ENCODE data around the gene ARRDC3.
A peak's percentile ranks its signal among the peaks of the same experiment; 100 is the strongest.
"Not testable (repeated sequence)": the region's sequence is repeated elsewhere in the genome, so short reads cannot be mapped to it uniquely, and the experiment has no call there.

The ARRDC3 gene

GRCh38 chr5:91357806-91358205, 25.3 kb downstream of the ARRDC3 start:
- DNase-seq (ENCODE audit: low read depth in 1 of 2, low spot score in 1 of 2), result no peak
- no peak overlapping the region for H3K27ac ChIP-seq (replicated peaks)
- H3K27me3 ChIP-seq (ENCODE audit: insufficient read depth, poor library complexity, severe bottlenecking), result no peaks in the 10 kb centered on the region
- no peak for TF ChIP-seq CTCF (IDR thresholded peaks at IDR 0.05; ENCODE audit: insufficient read depth, low read length)
- TF ChIP-seq GABPA (IDR thresholded peaks at IDR 0.05; ENCODE audit: low read depth), result no peak
- TF ChIP-seq SPI1 (IDR thresholded peaks at IDR 0.05; ENCODE audit: borderline replicate concordance, low read depth), result no peak
- no peak for TF ChIP-seq REST (IDR thresholded peaks at IDR 0.05; ENCODE audit: insufficient replicate concordance, low read depth)
- no peak for TF ChIP-seq POLR2AphosphoS5 (IDR thresholded peaks at IDR 0.05; ENCODE audit: low read depth)
- no peak overlapping the region for H3K4me3 ChIP-seq (replicated peaks; ENCODE audit: insufficient read depth, low read length)

GRCh38 chr5:91357012-91357634, 26.0 kb downstream of the ARRDC3 start:
- H3K4me3 ChIP-seq (replicated peaks; ENCODE audit: insufficient read depth, low read length), result no peak overlapping the region
- H3K27me3 ChIP-seq (ENCODE audit: insufficient read depth, poor library complexity, severe bottlenecking), result no peaks in the 10 kb centered on the region
- H3K27ac ChIP-seq (replicated peaks), result no peak overlapping the region
- DNase-seq (ENCODE audit: low read depth in 1 of 2, low spot score in 1 of 2), result no peak
- TF ChIP-seq CTCF (IDR thresholded peaks at IDR 0.05; ENCODE audit: insufficient read depth, low read length) (no peak), POLR2AphosphoS5 (IDR thresholded peaks at IDR 0.05; ENCODE audit: low read depth) (no peak), GABPA (IDR thresholded peaks at IDR 0.05; ENCODE audit: low read depth) (no peak), REST (IDR thresholded peaks at IDR 0.05; ENCODE audit: insufficient replicate concordance, low read depth) (no peak), SPI1 (IDR thresholded peaks at IDR 0.05; ENCODE audit: borderline replicate concordance, low read depth) (no peak)

- H3K4me3 ChIP-seq (replicated peaks; ENCODE audit: insufficient read depth, low read length); H3K27me3 ChIP-seq (ENCODE audit: insufficient read depth, poor library complexity, severe bottlenecking): not testable (repeated sequence)
- peak in 1 of 2 experiments; percentile 56 for DNase-seq (ENCODE audit: low read depth in 1 of 2, low spot score in 1 of 2)
- H3K27ac ChIP-seq (replicated peaks), result peak overlapping the region; percentile 51
Observed at GRCh38 chr5:91354867-91355266, 28.2 kb downstream of the ARRDC3 start.

GRCh38 chr5:91352831-91353695, 30.1 kb downstream of the ARRDC3 start:
- no peak for DNase-seq (ENCODE audit: low read depth in 1 of 2, low spot score in 1 of 2)
- TF ChIP-seq GABPA (IDR thresholded peaks at IDR 0.05; ENCODE audit: low read depth) (no peak), REST (IDR thresholded peaks at IDR 0.05; ENCODE audit: insufficient replicate concordance, low read depth) (no peak), POLR2AphosphoS5 (IDR thresholded peaks at IDR 0.05; ENCODE audit: low read depth) (no peak), SPI1 (IDR thresholded peaks at IDR 0.05; ENCODE audit: borderline replicate concordance, low read depth) (no peak), CTCF (IDR thresholded peaks at IDR 0.05; ENCODE audit: insufficient read depth, low read length) (no peak)
- Histone ChIP-seq H3K27ac (replicated peaks) (no peak overlapping the region), H3K27me3 (ENCODE audit: insufficient read depth, poor library complexity, severe bottlenecking) (no peaks in the 10 kb centered on the region), H3K4me3 (replicated peaks; ENCODE audit: insufficient read depth, low read length) (no peak overlapping the region)

All from HL-60 (cell line).